HUES6 (cell line): Measurements from ENCODE around the gene HDAC9.

Experiments used
- H3K27ac ChIP-seq: 2 replicates; pipeline ENCODE4 v1.7.0; 2013; ENCODE audit warnings: low read depth, mild to moderate bottlenecking, low read length, inconsistent platforms
- H3K27me3 ChIP-seq: 2 replicates; pipeline ENCODE4 v1.6.1; 2013; ENCODE audit warnings: low read length; ENCODE audit not compliant: control insufficient read depth, insufficient read depth
- H3K36me3 ChIP-seq: 2 replicates; pipeline ENCODE4 v1.6.1; 2013; ENCODE audit warnings: low read length; ENCODE audit not compliant: control insufficient read depth, insufficient read depth
- H3K4me1 ChIP-seq: 2 replicates; pipeline ENCODE4 v1.6.1; 2013; ENCODE audit warnings: low read length; ENCODE audit not compliant: control insufficient read depth, insufficient read depth
- H3K4me3 ChIP-seq: 2 replicates; pipeline ENCODE4 v1.5.1; 2013; ENCODE audit warnings: low read depth, low read length
- H3K9ac ChIP-seq: one replicate; pipeline ENCODE4 v1.6.1; 2013; ENCODE audit warnings: mild to moderate bottlenecking, low read length
- H3K9me3 ChIP-seq: 2 replicates; pipeline ENCODE4 v1.6.1; 2013; ENCODE audit warnings: low read depth, low read length; ENCODE audit not compliant: control insufficient read depth, insufficient read depth

Gene HDAC9

GRCh38 chr7:18693406-18693805 lies 197.9 kb downstream of the HDAC9 start:
- no peaks in the 10 kb centered on the region for H3K36me3 ChIP-seq
- H3K4me1 ChIP-seq = no peaks in the 10 kb centered on the region
- H3K9ac ChIP-seq = no peak overlapping the region
- H3K9me3 ChIP-seq = no peaks in the 10 kb centered on the region
- H3K27ac ChIP-seq = no peak overlapping the region
- no peak overlapping the region for H3K4me3 ChIP-seq
- no peaks in the 10 kb centered on the region for H3K27me3 ChIP-seq

GRCh38 chr7:18693816-18694215 lies 198.3 kb downstream of the HDAC9 start:
- Histone ChIP-seq H3K4me1 (no peaks in the 10 kb centered on the region), H3K4me3 (no peak overlapping the region), H3K27me3 (no peaks in the 10 kb centered on the region), H3K36me3 (no peaks in the 10 kb centered on the region), H3K27ac (no peak overlapping the region), H3K9me3 (no peaks in the 10 kb centered on the region), H3K9ac (no peak overlapping the region)

- no peaks in the 10 kb centered on the region for H3K9me3 ChIP-seq
- no peaks in the 10 kb centered on the region for H3K4me1 ChIP-seq
- no peak overlapping the region for H3K4me3 ChIP-seq
- H3K36me3 ChIP-seq = no peaks in the 10 kb centered on the region
- H3K9ac ChIP-seq = no peak overlapping the region
- no peak overlapping the region for H3K27ac ChIP-seq
- H3K27me3 ChIP-seq = no peaks in the 10 kb centered on the region
Measured at GRCh38 chr7:18694484-18694883, 198.9 kb downstream of the HDAC9 start.

- Histone ChIP-seq H3K9ac (no peak overlapping the region), H3K36me3 (no peaks in the 10 kb centered on the region), H3K27ac (no peak overlapping the region), H3K4me3 (no peak overlapping the region), H3K9me3 (no peaks in the 10 kb centered on the region), H3K4me1 (no peaks in the 10 kb centered on the region), H3K27me3 (no peaks in the 10 kb centered on the region)
Measured at GRCh38 chr7:18694911-18695310, 199.4 kb downstream of the HDAC9 start.

- Histone ChIP-seq H3K27ac (no peak overlapping the region), H3K4me3 (no peak overlapping the region), H3K9ac (no peak overlapping the region), H3K36me3 (no peaks in the 10 kb centered on the region), H3K4me1 (no peaks in the 10 kb centered on the region), H3K9me3 (no peaks in the 10 kb centered on the region), H3K27me3 (no peaks in the 10 kb centered on the region)
Measured at GRCh38 chr7:18698258-18698734, 202.7 kb downstream of the HDAC9 start.

GRCh38 chr7:18700147-18700546 lies 204.6 kb downstream of the HDAC9 start:
- Histone ChIP-seq H3K27ac (no peak overlapping the region), H3K9ac (no peak overlapping the region), H3K36me3 (no peaks in the 10 kb centered on the region), H3K9me3 (no peaks in the 10 kb centered on the region), H3K4me1 (no peaks in the 10 kb centered on the region), H3K27me3 (no peaks in the 10 kb centered on the region), H3K4me3 (no peak overlapping the region)

- no peaks in the 10 kb centered on the region for H3K27me3 ChIP-seq
- no peak overlapping the region for H3K27ac ChIP-seq
- no peak overlapping the region for H3K9ac ChIP-seq
- no peaks in the 10 kb centered on the region for H3K36me3 ChIP-seq
- H3K9me3 ChIP-seq = no peaks in the 10 kb centered on the region
- no peak overlapping the region for H3K4me3 ChIP-seq
- H3K4me1 ChIP-seq = no peaks in the 10 kb centered on the region
Measured at GRCh38 chr7:18702071-18702829, 206.7 kb downstream of the HDAC9 start.

- H3K27ac ChIP-seq = no peak overlapping the region
- no peaks in the 10 kb centered on the region for H3K4me1 ChIP-seq
- no peak overlapping the region for H3K4me3 ChIP-seq
- H3K27me3 ChIP-seq = no peaks in the 10 kb centered on the region
- H3K9me3 ChIP-seq = no peaks in the 10 kb centered on the region
- H3K9ac ChIP-seq = no peak overlapping the region
- no peaks in the 10 kb centered on the region for H3K36me3 ChIP-seq
Measured at GRCh38 chr7:18703685-18704084, 208.1 kb downstream of the HDAC9 start.

GRCh38 chr7:18706670-18707069 lies 211.1 kb downstream of the HDAC9 start:
- Histone ChIP-seq H3K9ac (no peak overlapping the region), H3K9me3 (no peaks in the 10 kb centered on the region), H3K27ac (no peak overlapping the region), H3K4me1 (no peaks in the 10 kb centered on the region), H3K27me3 (no peaks in the 10 kb centered on the region), H3K4me3 (no peak overlapping the region), H3K36me3 (no peaks in the 10 kb centered on the region)

GRCh38 chr7:18708204-18708603 lies 212.7 kb downstream of the HDAC9 start:
- Histone ChIP-seq H3K36me3 (no peaks in the 10 kb centered on the region), H3K4me3 (no peak overlapping the region), H3K27ac (no peak overlapping the region), H3K9me3 (no peaks in the 10 kb centered on the region), H3K9ac (no peak overlapping the region), H3K27me3 (no peaks in the 10 kb centered on the region), H3K4me1 (no peaks in the 10 kb centered on the region)

- H3K4me1 ChIP-seq = no peaks in the 10 kb centered on the region
- H3K9me3 ChIP-seq = no peaks in the 10 kb centered on the region
- H3K27ac ChIP-seq = no peak overlapping the region
- H3K36me3 ChIP-seq = no peaks in the 10 kb centered on the region
- H3K4me3 ChIP-seq = no peak overlapping the region
- H3K9ac ChIP-seq = no peak overlapping the region
- no peaks in the 10 kb centered on the region for H3K27me3 ChIP-seq
Measured at GRCh38 chr7:18715988-18716387, 220.4 kb downstream of the HDAC9 start.
